ENCODE measurements around the gene KIF21A.

Gene KIF21A

GRCh38 chr12:39392154-39392925 is 50.6 kb downstream of the KIF21A start:
- no peak for DNase-seq

GRCh38 chr12:39390752-39391151 is 52.2 kb downstream of the KIF21A start:
- DNase-seq: no peak

- DNase-seq: no peak
Measured at GRCh38 chr12:39389399-39390150, 53.3 kb downstream of the KIF21A start.

- DNase-seq: no peak
Measured at GRCh38 chr12:39386335-39386734, 56.6 kb downstream of the KIF21A start.

GRCh38 chr12:39383114-39383513 is 59.8 kb downstream of the KIF21A start:
- no peak for DNase-seq

- no peak for DNase-seq
Measured at GRCh38 chr12:39380090-39380489, 62.8 kb downstream of the KIF21A start.

- no peak for DNase-seq
Measured at GRCh38 chr12:39378341-39378740, 64.6 kb downstream of the KIF21A start.

- no peak for DNase-seq
Measured at GRCh38 chr12:39375206-39375808, 67.6 kb downstream of the KIF21A start.

GRCh38 chr12:39372929-39373328 is 70.0 kb downstream of the KIF21A start:
- DNase-seq: no peak

GRCh38 chr12:39372204-39372925 is 70.6 kb downstream of the KIF21A start:
- DNase-seq: no peak

- no peak for DNase-seq
Measured at GRCh38 chr12:39369756-39370155, 73.2 kb downstream of the KIF21A start.

GRCh38 chr12:39368891-39369290 is 74.0 kb downstream of the KIF21A start:
- no peak for DNase-seq

GRCh38 chr12:39368096-39368495 is 74.8 kb downstream of the KIF21A start:
- no peak for DNase-seq

- no peak for DNase-seq
Measured at GRCh38 chr12:39367494-39367893, 75.4 kb downstream of the KIF21A start.

GRCh38 chr12:39365364-39366001 is 77.4 kb downstream of the KIF21A start:
- DNase-seq: no peak

- no peak for DNase-seq
Measured at GRCh38 chr12:39364196-39364595, 78.7 kb downstream of the KIF21A start.

GRCh38 chr12:39359645-39360044 is 83.3 kb downstream of the KIF21A start:
- DNase-seq: no peak

- DNase-seq: no peak
Measured at GRCh38 chr12:39357041-39357440, 85.9 kb downstream of the KIF21A start.

- no peak for DNase-seq
Measured at GRCh38 chr12:39355841-39356240, 87.1 kb downstream of the KIF21A start.

- no peak for DNase-seq
Measured at GRCh38 chr12:39354955-39355354, 88.0 kb downstream of the KIF21A start.

GRCh38 chr12:39352471-39353017 is 90.4 kb downstream of the KIF21A start:
- DNase-seq: no peak
